Gastroesophageal sphincter (tissue), 4 donors: ENCODE results near the gene COPS7A. TPM values are rescaled to one million over a fixed set of nuclear protein-coding genes. Genes with fewer than 3 reads are reported as not detected.

Experiments
- ATAC-seq: fragments of 150-250 bp; one replicate; pipeline ENCODE4 v1.9.1; 2016; ENCODE audit warnings: mild to moderate bottlenecking, moderate library complexity
- H3K27ac ChIP-seq, 4 donors: fragments of 200-600 bp; sonication (generic) in 3 of 4; 1 replicate in 3 of 4; 2 replicates in 1 of 4; pipeline ENCODE4 v1.5.1; 2016 to 2019
- H3K27me3 ChIP-seq: fragments of 200-600 bp; sonication (generic); one replicate; pipeline ENCODE4 v1.5.1; 2019
- H3K36me3 ChIP-seq, 2 donors: fragments of 200-600 bp; sonication (generic); one replicate each; pipeline ENCODE4 v1.5.1; 2019; ENCODE audit warnings: control low read depth in 1 of 2
- H3K4me1 ChIP-seq, 3 donors: fragments of 200-600 bp; sonication (generic); 1 replicate in 2 of 3; 2 replicates in 1 of 3; pipeline ENCODE4 v1.5.1; 2016 to 2019; ENCODE audit warnings: control low read depth in 2 of 3
- H3K4me3 ChIP-seq, 2 donors: fragments of 200-600 bp; sonication (generic); one replicate each; pipeline ENCODE4 v1.5.1; 2019; ENCODE audit warnings: mild to moderate bottlenecking in 1 of 2, moderate library complexity in 1 of 2
- H3K9me3 ChIP-seq, 3 donors: fragments of 200-600 bp; sonication (generic); one replicate each; pipeline ENCODE4 v1.5.1; 2017 to 2019; ENCODE audit warnings: control low read depth in 2 of 3
- EP300 ChIP-seq: sonication (generic); formaldehyde crosslinking; IDR thresholded peaks from one replicate; pipeline ENCODE4 v1.6.1; 2017; ENCODE audit warnings: antibody characterized with exemption, mild to moderate bottlenecking
- POLR2A ChIP-seq, 2 donors: fragments of 450-650 bp; IDR thresholded peaks; one replicate each; pipeline ENCODE4 v1.6.1; 2017; ENCODE audit warnings: antibody characterized with exemption in 2 of 2, mild to moderate bottlenecking in 2 of 2, moderate library complexity in 1 of 2
- POLR2AphosphoS5 ChIP-seq: sonication (generic); formaldehyde crosslinking; IDR thresholded peaks from one replicate; pipeline ENCODE4 v1.6.1; 2017; ENCODE audit warnings: antibody characterized with exemption
- WGBS, 2 donors: methylation state at CpG; one replicate each; pipeline ENCODE4 v1.1.5; 2018; ENCODE audit warnings: low coverage in 1 of 2; 5-methylcytosine and 5-hydroxymethylcytosine counted together
- total RNA-seq, 4 donors: library from RNA; depleted of rRNA; stranded (reverse); fragments of >200 nt; gene quantifications; one replicate each; pipeline ENCODE4 v1.1.0, GENCODE V29; 2016
- TF ChIP-seq, protein P1 (sequence below), 4 experiments: fragments of 200-600 bp in 2 of 4; fragments of 450-650 bp in 2 of 4; sonication (generic) in 1 of 4; IDR thresholded peaks; one replicate each; pipeline ENCODE4 v1.5.1; 2017 to 2019; ENCODE audit warnings: antibody characterized with exemption in 4 of 4, mild to moderate bottlenecking in 2 of 4, moderate library complexity in 2 of 4

COPS7A gene
- total RNA-seq, 4 donors from 2014 or later = 54.4 to 69.5 (median 55.4) TPM

DNA sequence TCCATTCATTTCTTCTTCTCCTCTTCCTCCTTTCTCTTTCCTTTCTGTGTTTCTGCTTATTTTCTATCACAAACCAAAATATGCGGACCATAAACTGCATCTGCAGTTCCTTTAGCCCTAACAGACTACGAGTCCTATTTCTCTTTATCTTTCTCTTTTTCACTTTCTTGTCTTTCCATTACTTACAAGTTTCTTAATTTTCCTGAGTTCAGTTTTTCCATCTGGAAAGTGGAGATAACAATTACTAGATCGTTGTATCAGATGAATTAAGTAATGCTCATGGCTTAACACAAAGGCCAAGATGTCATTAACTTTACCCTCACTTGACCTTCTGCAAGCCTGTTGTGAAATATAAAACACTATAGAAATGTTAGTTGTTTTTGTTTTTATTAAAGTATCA is 983 bp upstream of the COPS7A start:
- ATAC-seq = no peak
- TF ChIP-seq POLR2A (IDR thresholded peaks at IDR 0.05) (no peak), POLR2AphosphoS5 (no peak), EP300 (no peak)
- TF ChIP-seq, protein P1, sequence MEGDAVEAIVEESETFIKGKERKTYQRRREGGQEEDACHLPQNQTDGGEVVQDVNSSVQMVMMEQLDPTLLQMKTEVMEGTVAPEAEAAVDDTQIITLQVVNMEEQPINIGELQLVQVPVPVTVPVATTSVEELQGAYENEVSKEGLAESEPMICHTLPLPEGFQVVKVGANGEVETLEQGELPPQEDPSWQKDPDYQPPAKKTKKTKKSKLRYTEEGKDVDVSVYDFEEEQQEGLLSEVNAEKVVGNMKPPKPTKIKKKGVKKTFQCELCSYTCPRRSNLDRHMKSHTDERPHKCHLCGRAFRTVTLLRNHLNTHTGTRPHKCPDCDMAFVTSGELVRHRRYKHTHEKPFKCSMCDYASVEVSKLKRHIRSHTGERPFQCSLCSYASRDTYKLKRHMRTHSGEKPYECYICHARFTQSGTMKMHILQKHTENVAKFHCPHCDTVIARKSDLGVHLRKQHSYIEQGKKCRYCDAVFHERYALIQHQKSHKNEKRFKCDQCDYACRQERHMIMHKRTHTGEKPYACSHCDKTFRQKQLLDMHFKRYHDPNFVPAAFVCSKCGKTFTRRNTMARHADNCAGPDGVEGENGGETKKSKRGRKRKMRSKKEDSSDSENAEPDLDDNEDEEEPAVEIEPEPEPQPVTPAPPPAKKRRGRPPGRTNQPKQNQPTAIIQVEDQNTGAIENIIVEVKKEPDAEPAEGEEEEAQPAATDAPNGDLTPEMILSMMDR (IDR thresholded peaks at IDR 0.05) = no peak
- H3K9me3 ChIP-seq = no peaks in the 10 kb centered on the region
- WGBS, 2 donors = 73 to 87% methylated on average over 3 of the region's 3 CpGs
- H3K4me3 ChIP-seq = no peak overlapping the region
- no peaks in the 10 kb centered on the region for H3K27me3 ChIP-seq
- peaks cover 0 to 21% of the 10 kb centered on the region in 2 donors for H3K36me3 ChIP-seq
- H3K4me1 ChIP-seq = peaks cover 0 to 16% (median 9%) of the 10 kb centered on the region in 3 donors
- no peak overlapping the region for H3K27ac ChIP-seq

DNA sequence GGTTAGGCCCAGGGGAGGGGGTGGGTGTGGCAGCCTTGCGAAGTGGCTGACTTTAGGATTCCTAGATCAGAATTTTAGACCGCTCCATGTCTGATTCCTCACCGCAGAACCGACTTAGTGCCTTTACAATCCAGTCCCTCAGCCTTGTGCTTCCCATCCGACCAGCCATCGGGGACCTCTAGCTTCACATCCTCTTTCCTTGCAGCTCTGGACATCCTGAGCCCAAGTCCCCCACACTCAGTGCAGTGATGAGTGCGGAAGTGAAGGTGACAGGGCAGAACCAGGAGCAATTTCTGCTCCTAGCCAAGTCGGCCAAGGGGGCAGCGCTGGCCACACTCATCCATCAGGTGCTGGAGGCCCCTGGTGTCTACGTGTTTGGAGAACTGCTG is 557 bp downstream of the COPS7A start:
- H3K27me3 ChIP-seq = no peaks in the 10 kb centered on the region
- no peak for TF ChIP-seq POLR2AphosphoS5
- H3K4me3 ChIP-seq = peak overlapping the region; percentile 45 to 60
- H3K27ac ChIP-seq = peak overlapping the region; percentile 43 to 91 (median 88)
- H3K9me3 ChIP-seq = no peaks in the 10 kb centered on the region
- H3K4me1 ChIP-seq = peaks cover 0 to 16% (median 9%) of the 10 kb centered on the region in 3 donors
- WGBS, 2 donors = 0 to 7% methylated on average over 3 to 5 of the region's 10 CpGs
- peaks cover 0 to 37% of the 10 kb centered on the region in 2 donors for H3K36me3 ChIP-seq
- peak; percentile 2 for ATAC-seq

DNA sequence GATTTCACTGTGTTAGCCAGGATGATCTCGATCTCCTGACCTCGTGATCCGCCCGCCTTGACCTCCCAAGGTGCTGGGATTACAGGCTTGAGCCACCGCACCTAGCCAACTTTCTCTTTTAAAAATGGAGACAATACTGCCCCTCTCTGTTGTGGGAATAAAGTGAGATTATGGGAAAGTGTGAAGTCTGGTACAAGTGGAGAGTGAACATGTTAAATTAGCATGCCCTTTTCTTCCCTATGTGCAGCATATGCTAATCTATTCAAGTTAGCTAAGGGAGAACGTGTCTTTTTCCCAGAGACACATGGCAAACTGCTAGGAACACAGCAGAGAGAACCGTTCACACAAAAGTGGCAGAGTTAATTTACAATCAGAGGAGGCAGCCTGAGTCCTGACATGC is 1.5 kb downstream of the COPS7A start:
- Histone ChIP-seq H3K27ac (no peak overlapping the region), H3K27me3 (no peaks in the 10 kb centered on the region), H3K36me3 (peaks cover 0 to 46% of the 10 kb centered on the region in 2 donors), H3K4me3 (no peak overlapping the region), H3K4me1 (peaks cover 0 to 16% (median 9%) of the 10 kb centered on the region in 3 donors), H3K9me3 (no peaks in the 10 kb centered on the region)
- TF ChIP-seq POLR2AphosphoS5 (no peak), EP300 (no peak), POLR2A (IDR thresholded peaks at IDR 0.05) (no peak)
- TF ChIP-seq, protein P1 (IDR thresholded peaks at IDR 0.05) = no peak
- 87 to 93% methylated on average over 5 to 7 of the region's 7 CpGs for WGBS, 2 donors
- ATAC-seq = no peak

DNA sequence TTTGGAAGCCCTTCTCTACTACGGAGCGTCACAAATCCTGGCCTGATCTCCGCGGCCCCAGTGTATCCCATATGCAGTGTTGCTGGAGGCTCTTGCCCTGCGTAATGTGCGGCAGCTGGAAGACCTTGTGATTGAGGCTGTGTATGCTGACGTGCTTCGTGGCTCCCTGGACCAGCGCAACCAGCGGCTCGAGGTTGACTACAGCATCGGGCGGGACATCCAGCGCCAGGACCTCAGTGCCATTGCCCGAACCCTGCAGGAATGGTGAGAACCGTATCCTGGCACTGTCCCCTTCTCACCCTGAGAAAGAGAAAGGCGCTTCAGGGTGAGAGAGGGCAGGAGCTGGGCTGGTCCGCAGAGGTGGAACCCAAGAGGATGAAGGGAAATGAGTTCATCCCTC is 5.3 kb downstream of the COPS7A start:
- no peak overlapping the region for H3K4me3 ChIP-seq
- H3K4me1 ChIP-seq = peaks cover 0 to 16% (median 9%) of the 10 kb centered on the region in 3 donors
- H3K36me3 ChIP-seq = peaks cover 0 to 81% of the 10 kb centered on the region in 2 donors
- no peaks in the 10 kb centered on the region for H3K27me3 ChIP-seq
- no peak for ATAC-seq
- TF ChIP-seq EP300 (no peak), POLR2A (IDR thresholded peaks at IDR 0.05) (no peak), POLR2AphosphoS5 (no peak)
- TF ChIP-seq, protein P1 (IDR thresholded peaks at IDR 0.05) = no peak
- H3K27ac ChIP-seq = no peak overlapping the region
- H3K9me3 ChIP-seq = no peaks in the 10 kb centered on the region
- WGBS, 2 donors = 74% methylated on average over 7 of the region's 18 CpGs; no CpG with 5 or more reads in 1 of the 2 donors

DNA sequence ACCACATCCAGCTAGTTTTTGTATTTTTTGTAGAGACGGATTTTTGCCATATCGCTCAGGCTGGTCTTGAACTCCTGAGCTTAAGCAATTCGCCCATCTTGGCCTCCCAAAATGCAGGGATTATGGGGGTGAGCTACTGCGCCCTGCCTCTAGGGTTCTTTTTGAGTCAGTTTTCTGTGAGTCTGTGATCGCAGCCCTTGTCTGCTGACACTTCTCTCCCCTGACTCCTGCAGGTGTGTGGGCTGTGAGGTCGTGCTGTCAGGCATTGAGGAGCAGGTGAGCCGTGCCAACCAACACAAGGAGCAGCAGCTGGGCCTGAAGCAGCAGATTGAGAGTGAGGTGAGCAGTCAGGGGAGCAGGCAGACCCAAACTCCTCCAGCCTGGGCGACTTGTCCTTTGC is 6.3 kb downstream of the COPS7A start:
- peaks cover 0 to 7% (median 2%) of the 10 kb centered on the region in 3 donors for H3K4me1 ChIP-seq
- H3K36me3 ChIP-seq = peaks cover 0 to 89% of the 10 kb centered on the region in 2 donors

More for the DNA sequence above, 6.3 kb downstream of the COPS7A start:
- ATAC-seq = no peak
- no peak overlapping the region for H3K4me3 ChIP-seq
- WGBS, 2 donors = 100% methylated on average over 2 of the region's 8 CpGs; no CpG with 5 or more reads in 1 of the 2 donors
- H3K27me3 ChIP-seq = no peaks in the 10 kb centered on the region
- no peak overlapping the region for H3K27ac ChIP-seq
- no peak for TF ChIP-seq POLR2AphosphoS5
- TF ChIP-seq, protein P1 (IDR thresholded peaks at IDR 0.05) = no peak
- no peak for TF ChIP-seq POLR2A (IDR thresholded peaks at IDR 0.05)
- TF ChIP-seq EP300 = no peak
- H3K9me3 ChIP-seq = no peaks in the 10 kb centered on the region
